Stimulated activated CD8-positive, alpha-beta memory T cell treated with anti-CD3 and anti-CD28 coated beads, Interleukin-12 subunit alpha, Interleukin-12 subunit beta, amount 100 ng/mL, for 24 hours (primary cell): ENCODE measurements around the gene RRP12.
"Not testable (repeated sequence)": the region's sequence is repeated elsewhere in the genome, so short reads cannot be mapped to it uniquely, and the experiment has no call there.

Experiments
- DNase-seq: peaks from one replicate; pipeline ENCODE4 v3.0.0-alpha.2; 2020; ENCODE audit errors: extremely low read depth

Gene RRP12

GRCh38 chr10:97371696-97372095 lies 29.4 kb downstream of the RRP12 start:
- DNase-seq, result no peak

DNA sequence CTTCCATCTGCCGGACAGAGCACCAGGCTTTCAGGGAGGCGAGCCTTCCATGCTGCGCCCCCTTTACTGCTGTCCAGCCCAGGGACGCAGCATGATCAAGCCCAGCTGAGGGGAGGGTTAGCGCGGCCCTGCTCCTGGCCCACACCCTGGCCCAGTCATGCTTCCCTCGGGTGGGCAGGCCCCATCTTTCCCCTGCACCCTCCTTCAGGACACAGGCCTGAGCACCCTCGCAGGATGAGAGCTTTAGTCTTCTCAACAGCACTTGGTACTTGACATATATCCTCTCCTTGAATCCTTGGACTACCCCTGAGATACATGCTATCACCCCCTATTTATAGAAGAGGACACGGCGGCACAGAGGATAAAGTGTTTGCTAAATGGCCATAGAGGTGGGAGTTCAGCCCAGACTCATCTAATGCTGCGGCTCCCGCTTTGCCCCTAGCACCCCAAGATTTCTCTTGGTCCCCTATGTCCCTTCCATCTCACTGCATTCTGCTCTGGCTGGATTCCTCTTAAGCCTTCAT lies 34.0 kb downstream of the RRP12 start:
- DNase-seq, result no peak

DNA sequence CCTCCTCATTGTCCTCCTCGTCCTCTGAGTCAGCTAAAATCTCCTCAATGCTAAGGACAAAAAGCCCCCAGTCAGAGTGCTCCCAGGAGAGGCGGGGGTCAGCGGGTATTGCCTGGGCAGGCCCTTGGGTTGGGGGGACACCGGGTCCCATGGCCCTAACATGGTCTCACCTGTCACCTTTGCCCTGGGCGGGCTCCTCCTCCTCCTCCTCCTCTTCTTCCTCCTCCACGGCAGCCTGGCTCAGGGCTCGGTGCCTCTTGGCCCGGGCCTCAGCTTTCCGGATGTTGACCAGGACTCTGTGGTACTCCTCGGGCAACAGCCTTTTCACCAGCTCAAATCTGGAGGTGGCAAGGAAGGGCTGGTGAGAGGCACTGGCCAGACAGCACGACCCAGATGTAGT lies 34.6 kb downstream of the RRP12 start:
- no peak for DNase-seq

GRCh38 chr10:97365761-97366351 lies 35.3 kb downstream of the RRP12 start:
- no peak for DNase-seq

- no peak for DNase-seq
These were observed 38.1 kb downstream of the RRP12 start for GRCh38 chr10:97363071-97363470.

- DNase-seq, result no peak
These were observed 38.7 kb downstream of the RRP12 start for GRCh38 chr10:97362310-97363033.

DNA sequence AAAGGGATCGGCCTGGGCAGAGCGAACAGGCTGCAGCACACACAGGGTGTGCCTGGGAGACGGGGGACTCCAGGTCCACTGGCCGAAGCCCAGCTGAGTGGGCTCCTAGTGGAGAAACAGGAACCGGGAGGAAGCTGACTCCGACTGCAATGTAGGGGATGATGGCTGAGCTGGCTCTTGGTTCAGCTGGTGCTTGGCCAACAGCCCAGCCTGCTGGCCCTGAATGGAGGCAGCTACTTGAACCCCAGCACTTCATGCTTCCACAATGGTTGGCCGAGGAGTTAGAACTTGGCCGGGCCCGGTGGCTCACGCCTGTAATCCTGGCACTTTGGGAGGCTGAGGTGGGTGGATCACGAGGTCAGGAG lies 39.6 kb downstream of the RRP12 start:
- DNase-seq, result no peak

DNA sequence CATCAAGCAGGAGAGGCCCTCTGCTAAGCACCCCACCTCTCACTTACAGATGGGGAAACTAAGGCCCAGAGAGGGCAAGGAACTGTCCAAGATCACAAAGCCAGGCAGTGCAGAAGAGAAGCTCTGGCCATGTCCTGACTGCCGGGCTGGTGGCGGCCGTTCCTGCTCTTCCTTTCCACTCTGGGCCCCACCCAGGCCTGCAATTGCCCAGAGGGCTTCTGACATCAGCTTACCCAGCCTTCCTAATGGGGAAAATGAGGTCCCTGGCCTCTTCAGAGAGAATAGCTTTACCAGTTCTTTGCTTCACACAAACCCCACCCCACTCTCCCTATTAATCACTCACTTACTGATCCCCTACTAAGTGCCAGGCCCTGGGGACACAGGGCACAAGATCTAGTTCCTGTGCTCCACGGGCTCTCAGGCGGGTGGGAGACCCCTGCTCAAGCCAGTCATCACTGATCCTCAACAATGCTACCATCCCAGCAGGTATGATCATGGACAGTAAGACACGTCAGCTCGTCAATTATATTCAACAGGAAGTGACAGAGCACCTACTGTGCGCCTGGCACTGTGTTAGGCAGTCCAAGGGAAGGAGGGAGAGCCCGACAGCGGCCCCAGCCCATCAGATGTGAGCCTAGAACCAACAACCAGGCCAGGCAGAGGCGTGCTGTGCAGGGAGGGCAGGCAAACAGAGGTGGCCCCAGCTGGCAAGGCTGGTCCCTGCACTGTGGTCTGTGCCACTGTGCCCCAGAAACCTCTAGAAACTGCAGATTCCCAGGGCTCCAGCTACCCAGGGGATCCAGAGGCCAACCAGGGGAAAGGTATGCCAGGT lies 40.2 kb downstream of the RRP12 start:
- no peak for DNase-seq

GRCh38 chr10:97358781-97359180 lies 42.4 kb downstream of the RRP12 start:
- no peak for DNase-seq

- DNase-seq, result no peak
These were observed 42.8 kb downstream of the RRP12 start for GRCh38 chr10:97358349-97358748.

- DNase-seq, result no peak
These were observed 44.2 kb downstream of the RRP12 start for GRCh38 chr10:97356918-97357317.

- DNase-seq, result no peak
These were observed 44.7 kb downstream of the RRP12 start for GRCh38 chr10:97356318-97356914.

DNA sequence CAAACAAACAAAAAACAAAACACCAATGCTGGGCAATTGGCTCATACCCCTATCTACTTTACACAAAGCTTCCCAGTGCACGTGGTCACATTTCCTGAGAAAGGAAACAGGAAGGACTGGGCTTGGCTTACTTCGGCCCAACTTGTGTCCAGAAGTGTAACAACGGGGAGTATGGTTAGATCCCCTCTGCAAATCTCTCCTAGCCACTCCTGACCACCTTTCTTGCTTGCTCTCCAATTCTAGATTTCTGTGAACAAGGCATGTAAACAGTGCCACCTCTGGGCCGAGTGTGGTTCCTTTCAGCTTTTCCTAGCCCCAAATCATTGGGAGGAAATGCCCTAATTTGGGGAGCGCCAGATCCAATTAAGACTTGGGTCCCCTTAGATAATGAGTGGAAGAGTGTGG lies 45.6 kb downstream of the RRP12 start:
- no peak for DNase-seq

- DNase-seq, result no peak
These were observed 47.2 kb downstream of the RRP12 start for GRCh38 chr10:97353945-97354344.

DNA sequence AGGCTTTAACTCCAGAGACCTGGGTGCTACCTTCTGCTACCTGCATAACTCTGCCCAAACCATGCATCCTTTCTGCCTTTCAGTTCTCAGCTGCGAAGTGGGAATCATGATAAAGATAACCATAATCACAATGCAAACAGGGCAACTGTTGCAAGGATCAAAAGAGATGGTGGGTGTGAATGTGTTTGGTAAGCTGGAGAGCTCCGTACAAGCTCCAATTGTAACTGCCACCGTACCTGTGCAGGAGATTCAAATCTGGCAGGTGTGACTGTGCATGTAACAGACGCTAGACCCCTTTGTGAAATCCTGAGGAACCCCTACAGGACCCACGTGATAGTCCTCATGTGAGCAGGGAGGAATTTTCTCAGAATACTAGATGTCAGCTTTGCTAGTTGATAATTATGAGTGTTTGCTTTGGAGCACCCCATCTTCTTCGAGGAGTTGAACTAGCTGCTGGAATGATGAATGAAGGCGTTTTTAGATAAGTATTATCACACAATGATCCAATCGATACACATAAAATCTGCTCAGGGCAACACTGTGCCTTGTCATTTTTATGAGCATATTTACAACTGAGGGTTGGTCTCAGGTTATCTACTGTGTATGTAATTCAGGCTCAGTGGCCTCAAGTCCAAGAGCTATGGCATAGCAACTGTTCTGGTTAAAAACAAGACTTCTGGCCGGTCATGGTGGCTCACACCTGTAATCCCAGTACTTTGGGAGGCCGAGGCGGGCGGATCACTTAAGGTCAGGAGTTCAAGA lies 51.2 kb downstream of the RRP12 start:
- no peak for DNase-seq

DNA sequence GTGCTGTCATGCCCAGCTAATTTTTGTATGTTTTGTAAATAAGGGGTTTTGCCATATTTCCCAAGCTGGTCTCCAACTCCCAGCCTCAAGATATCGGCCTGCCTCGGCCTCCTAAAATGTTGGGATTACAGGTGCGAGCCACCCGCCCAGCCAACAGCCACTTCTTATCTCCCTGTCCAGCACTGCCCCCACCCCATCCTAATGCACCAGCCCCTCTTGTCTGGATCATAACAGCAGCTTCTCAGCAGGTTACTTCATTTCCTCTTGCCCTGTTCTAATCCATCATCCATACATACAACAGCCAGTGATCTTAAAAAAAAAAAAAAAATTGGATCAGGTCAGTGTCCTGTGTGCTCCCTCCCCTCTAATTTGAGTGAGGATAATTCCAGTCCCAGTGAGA lies 53.8 kb downstream of the RRP12 start:
- DNase-seq, result no peak

- DNase-seq, result not testable (repeated sequence)
These were observed 57.5 kb downstream of the RRP12 start for GRCh38 chr10:97343664-97344063.

DNA sequence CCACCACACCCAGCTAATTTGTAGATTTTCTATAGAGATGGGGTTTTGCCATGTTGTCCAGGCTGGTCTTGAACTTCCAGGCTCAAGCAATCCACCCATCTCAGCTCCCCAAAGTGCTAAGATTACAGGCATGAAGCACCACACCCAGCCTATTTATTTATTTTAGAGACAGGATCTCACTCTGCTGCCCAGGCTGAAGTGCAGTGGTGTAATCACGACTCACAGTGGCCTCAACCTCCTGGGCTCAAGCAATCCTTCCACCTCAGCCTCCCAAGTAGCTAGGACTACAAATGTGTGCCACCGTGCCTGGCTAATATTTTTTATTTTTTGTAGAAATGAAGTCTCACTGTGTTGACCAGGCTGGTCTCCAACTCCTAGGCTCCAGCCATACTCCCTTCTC lies 59.7 kb downstream of the RRP12 start:
- DNase-seq, result no peak

DNA sequence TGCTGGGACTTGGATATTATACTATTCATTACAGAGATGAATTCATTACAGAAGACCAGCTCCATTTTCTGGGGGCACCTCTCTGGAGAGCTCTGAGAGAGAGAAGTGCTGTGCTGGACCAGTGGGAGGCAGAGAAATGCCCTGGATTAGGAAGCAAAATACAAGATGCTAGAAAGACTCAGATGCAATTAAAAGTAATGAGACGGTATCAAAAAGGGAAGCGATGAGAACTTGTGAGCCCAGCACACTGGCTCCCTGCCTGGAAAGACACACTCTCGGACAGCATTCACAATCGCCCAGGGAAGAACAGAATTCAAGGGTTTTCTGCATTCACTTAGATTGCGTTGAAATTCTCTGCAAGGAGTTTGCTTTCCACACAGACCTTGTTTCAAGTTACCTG lies 63.1 kb downstream of the RRP12 start:
- DNase-seq, result no peak

- no peak for DNase-seq
These were observed 64.0 kb downstream of the RRP12 start for GRCh38 chr10:97336942-97337831.

DNA sequence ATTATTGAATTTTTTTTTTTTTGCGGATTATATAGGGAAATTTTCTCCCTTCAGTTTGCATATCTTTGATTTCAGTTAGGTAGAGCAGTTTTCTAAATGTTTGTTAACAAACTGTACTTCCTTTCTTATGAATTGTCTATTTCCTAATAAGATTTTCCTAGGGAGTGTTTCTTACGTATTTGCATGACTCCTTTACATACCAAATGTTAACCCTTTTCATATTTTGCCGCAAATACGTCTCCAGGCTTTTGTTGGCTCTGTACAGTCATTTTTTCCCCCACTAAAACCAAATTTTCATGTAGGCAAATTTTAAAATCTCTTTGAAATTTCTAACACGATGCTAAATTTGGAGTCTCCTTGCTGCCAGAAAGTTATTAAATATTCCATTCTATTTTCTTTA lies 64.7 kb downstream of the RRP12 start:
- DNase-seq, result no peak
